Choroid plexus epithelial cell (primary cell): ENCODE results near the gene ATP6V1F.

Experiments used
- DNase-seq: peaks from one replicate; pipeline ENCODE4 v3.0.0-alpha.2; 2010; ENCODE audit warnings: low read depth
- H3K4me3 ChIP-seq: 2 replicates; pipeline ENCODE4 v1.5.1; 2011; ENCODE audit warnings: low read depth, mild to moderate bottlenecking, control low read depth, low read length, moderate library complexity
- TF ChIP-seq, protein P1 (sequence below): conservative IDR thresholded peaks from 2 replicates; pipeline ENCODE4 v1.5.1; 2011; ENCODE audit warnings: low read depth, mild to moderate bottlenecking, control low read depth, inconsistent platforms, low read length, moderate library complexity

The ATP6V1F gene

DNA sequence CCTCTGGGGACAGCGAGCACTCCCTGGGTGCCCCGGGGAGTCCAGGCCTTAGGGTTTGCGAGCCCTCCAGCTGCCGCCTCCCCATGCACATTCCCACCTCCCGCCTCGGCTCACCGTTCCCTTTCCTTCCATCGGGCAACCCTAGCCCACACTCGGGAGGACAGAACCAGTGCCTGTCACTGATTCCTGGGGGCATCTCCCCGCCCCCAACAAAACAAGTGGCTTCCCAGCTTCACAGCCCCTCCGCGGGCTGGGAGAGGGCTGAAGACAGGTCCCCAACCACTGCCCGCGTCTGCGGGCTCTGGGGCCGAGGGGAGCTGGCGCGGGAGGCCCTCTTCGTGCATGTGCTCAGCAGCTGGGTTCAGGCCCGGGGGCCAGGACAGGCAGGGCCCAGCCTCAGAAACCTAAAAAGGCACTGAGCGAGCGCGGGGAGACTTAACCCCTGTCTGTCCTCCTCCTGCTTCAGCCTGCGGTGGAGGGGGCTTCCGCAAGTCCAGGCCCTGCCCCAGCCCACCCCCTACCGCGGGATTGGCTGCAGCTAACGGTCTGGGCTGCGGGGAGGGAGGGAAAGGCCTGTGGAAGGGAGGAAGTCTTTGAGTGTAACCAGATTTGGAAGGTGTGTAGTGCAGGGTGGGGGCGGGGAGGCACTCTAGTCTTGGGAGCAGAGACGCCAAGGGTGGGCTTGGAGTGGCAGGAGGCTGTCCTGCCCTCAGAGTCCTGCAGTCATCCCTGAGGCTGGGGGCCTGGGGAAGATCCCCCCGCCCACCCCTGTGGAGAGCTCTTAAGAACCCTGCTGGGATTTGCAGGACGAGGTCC is 31.3 kb upstream of the ATP6V1F start:
- peak; percentile 66 for DNase-seq
- TF ChIP-seq, protein P1, sequence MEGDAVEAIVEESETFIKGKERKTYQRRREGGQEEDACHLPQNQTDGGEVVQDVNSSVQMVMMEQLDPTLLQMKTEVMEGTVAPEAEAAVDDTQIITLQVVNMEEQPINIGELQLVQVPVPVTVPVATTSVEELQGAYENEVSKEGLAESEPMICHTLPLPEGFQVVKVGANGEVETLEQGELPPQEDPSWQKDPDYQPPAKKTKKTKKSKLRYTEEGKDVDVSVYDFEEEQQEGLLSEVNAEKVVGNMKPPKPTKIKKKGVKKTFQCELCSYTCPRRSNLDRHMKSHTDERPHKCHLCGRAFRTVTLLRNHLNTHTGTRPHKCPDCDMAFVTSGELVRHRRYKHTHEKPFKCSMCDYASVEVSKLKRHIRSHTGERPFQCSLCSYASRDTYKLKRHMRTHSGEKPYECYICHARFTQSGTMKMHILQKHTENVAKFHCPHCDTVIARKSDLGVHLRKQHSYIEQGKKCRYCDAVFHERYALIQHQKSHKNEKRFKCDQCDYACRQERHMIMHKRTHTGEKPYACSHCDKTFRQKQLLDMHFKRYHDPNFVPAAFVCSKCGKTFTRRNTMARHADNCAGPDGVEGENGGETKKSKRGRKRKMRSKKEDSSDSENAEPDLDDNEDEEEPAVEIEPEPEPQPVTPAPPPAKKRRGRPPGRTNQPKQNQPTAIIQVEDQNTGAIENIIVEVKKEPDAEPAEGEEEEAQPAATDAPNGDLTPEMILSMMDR: no peak
- H3K4me3 ChIP-seq: peak overlapping the region; percentile 69

DNA sequence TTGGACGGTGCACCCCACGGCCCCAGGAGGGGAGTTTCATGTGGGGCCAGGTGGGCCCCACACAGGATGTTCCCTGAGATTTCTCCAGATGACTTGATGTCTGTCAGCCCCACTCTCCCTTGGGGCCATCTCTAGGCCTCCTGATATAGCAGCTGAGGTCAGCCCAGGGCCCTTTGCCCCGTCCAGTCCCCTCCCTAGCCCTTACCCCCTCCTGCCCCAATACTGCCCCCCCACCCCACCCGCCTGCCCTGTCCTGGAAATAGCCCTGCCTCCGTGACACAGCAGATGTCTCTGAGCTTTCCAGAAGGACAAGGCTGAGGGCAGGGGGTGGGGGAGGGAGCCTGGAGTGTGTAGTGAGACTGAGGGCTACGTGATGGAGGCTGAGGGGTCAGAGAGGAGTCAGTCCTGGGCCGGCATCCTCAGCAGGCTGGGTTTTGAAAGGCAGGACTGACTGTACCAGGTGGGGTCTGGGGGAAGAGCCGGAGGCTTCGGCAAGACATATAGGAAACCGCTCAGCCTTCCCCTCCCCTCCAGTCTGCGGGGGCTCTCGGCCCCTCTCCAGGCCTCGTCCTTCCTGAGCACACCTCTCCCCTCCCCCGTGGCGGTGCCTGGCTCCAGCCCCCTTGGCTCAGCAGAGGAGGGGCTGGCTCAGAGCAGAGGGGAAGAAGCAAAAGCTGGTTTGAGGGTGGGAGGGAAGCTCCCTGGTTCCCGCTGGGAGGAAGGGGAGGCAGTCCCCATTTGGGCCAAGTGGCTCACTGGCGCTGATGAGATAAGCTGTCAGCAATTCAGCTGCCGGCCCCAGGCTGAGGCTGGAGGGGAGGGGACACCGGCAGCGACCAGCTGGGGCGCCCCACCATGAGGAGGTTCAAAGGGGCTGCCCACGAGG is 30.4 kb upstream of the ATP6V1F start:
- peak overlapping the region; percentile 69 for H3K4me3 ChIP-seq
- TF ChIP-seq, protein P1: no peak
- DNase-seq: peak; percentile 63

DNA sequence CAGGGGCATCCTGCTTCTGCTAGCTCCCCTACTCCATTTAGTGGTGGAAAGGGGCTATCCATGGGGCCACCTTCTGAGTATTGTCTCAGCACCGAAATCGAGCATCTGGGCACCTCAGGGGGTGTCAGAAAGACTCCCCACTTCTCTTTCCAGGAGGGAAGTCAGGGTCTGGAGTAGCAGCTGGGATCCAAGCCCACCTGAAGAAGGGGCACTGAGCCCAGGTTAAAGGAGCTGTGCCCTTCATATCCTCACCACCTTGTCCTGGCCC is 29.8 kb upstream of the ATP6V1F start:
- no peak for DNase-seq
- TF ChIP-seq, protein P1: no peak
- H3K4me3 ChIP-seq: peak overlapping the region; percentile 69

DNA sequence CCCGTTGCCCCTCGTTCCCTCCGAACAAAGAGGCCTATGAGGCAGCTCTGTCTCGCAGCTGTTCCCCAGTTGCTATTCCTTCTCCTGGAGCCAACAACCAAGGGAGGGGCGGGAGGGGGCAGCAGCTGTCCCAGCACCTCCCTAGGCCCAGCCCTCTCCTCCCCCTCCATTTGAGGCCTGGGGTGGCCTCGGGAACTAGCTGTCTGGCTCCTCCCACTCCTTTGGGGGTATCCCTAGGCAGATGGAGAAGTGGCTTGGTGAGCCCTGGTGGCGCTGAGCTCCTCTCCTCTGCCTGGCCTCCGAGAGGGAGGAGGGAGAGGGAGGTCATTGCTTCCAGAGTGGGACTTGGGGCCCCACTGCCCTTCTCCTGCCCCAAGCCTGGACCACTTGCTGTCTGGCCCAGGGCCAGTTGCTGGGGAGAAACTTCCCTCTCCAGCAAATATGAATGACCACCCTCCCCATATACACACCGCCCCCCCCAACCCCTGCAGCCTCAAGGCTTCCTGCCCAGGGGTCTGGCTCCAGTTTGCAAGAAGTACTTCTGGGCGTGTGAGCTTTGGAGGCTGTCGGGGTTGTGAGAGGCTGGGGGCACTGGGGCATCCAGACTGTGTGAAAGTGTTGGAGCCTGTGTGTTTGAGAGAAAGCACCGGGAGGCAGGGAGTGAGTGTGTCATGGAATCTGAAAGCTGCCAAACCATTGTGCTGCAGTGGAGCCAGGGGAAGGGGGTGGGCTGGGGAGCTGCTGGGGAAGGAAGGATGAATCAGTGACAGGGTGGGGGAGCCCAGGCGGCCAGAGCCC is 29.3 kb upstream of the ATP6V1F start:
- peak overlapping the region; percentile 69 for H3K4me3 ChIP-seq
- TF ChIP-seq, protein P1: no peak
- DNase-seq: peak; percentile 86

DNA sequence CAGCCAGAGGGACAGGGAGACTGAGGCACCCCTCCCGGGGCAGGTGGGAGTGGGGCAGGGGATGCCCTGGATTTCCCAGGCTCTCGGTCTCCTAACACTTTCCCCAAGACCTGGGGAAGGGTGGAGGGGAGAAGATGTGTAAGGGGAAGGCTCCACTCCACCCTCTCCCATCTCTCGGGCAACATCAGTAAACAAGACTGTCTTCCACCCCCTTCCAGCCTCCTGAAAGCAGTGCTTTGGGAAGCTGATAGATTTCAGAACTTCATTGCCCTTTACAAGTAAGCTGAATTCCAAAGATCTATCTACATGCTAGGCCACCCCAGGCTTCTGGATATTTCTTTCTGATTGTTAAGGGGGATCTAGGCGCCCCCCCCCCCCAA is 28.7 kb upstream of the ATP6V1F start:
- no peak overlapping the region for H3K4me3 ChIP-seq
- TF ChIP-seq, protein P1: no peak
- peak; percentile 50 for DNase-seq

DNA sequence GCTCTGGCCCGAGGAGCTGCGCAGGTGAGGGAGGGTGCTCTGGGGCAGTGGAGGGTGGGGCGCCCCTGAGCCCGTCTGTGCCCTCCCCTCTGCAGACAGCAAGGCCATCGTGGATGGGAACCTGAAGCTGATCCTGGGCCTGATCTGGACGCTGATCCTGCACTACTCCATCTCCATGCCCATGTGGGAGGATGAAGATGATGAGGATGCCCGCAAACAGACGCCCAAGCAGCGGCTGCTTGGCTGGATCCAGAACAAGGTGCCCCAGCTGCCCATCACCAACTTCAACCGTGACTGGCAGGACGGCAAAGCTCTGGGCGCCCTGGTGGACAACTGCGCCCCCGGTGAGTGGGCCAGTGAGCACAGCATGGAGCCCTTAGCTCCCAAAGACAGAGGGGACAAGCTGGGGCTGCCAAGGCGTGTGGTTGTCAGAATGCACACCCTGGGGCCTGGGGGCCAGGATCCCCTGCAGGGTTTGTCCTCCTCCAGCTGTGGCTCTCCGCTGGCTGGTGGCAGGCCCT is 27.4 kb upstream of the ATP6V1F start:
- no peak overlapping the region for H3K4me3 ChIP-seq
- TF ChIP-seq, protein P1: no peak
- DNase-seq: no peak
